RWPE2 (cell line): ENCODE results near the gene LIME1.

Experiments
- ATAC-seq: fragments of 200-7000 bp; cut with Tn5 transposase; 3 replicates; pipeline ENCODE4 v1.9.1; 2021; ENCODE audit warnings: low read depth
- DNase-seq: peaks from one replicate; pipeline ENCODE4 v3.0.0-alpha.2; 2020; ENCODE audit warnings: low spot score
- H3K27ac ChIP-seq: fragments of 450-650 bp; 2 replicates; pipeline ENCODE4 v1.5.1; 2017; ENCODE audit warnings: mild to moderate bottlenecking; ENCODE audit not compliant: poor library complexity, severe bottlenecking
- H3K27me3 ChIP-seq: fragments of 250-450 bp; sonication (Bioruptor Pico); 2 replicates; pipeline ENCODE4 v1.5.1; 2021; ENCODE audit warnings: mild to moderate bottlenecking, moderate library complexity; ENCODE audit not compliant: insufficient read depth, poor library complexity, severe bottlenecking
- H3K36me3 ChIP-seq: fragments of 250-450 bp; sonication (Bioruptor Pico); 2 replicates; pipeline ENCODE4 v1.5.1; 2020; ENCODE audit warnings: low read depth, mild to moderate bottlenecking, moderate library complexity
- H3K4me1 ChIP-seq: fragments of 250-450 bp; sonication (Bioruptor Pico); 2 replicates; pipeline ENCODE4 v1.5.1; 2021; ENCODE audit warnings: mild to moderate bottlenecking, moderate library complexity; ENCODE audit not compliant: insufficient read depth, poor library complexity, severe bottlenecking
- H3K4me3 ChIP-seq: fragments of 250-450 bp; sonication (Bioruptor Pico); 2 replicates; pipeline ENCODE4 v1.5.1; 2021; ENCODE audit warnings: mild to moderate bottlenecking, moderate library complexity; ENCODE audit not compliant: severe bottlenecking
- H3K9me3 ChIP-seq: fragments of 250-450 bp; sonication (Bioruptor Pico); 2 replicates; pipeline ENCODE4 v1.5.1; 2021; ENCODE audit warnings: mild to moderate bottlenecking, moderate library complexity; ENCODE audit not compliant: severe bottlenecking
- TF ChIP-seq, protein P1 (sequence below): fragments of 450-650 bp; IDR thresholded peaks from one replicate; pipeline ENCODE4 v1.5.1; 2017; ENCODE audit warnings: mild to moderate bottlenecking, moderate library complexity; ENCODE audit not compliant: poor library complexity, severe bottlenecking

Gene LIME1

DNA sequence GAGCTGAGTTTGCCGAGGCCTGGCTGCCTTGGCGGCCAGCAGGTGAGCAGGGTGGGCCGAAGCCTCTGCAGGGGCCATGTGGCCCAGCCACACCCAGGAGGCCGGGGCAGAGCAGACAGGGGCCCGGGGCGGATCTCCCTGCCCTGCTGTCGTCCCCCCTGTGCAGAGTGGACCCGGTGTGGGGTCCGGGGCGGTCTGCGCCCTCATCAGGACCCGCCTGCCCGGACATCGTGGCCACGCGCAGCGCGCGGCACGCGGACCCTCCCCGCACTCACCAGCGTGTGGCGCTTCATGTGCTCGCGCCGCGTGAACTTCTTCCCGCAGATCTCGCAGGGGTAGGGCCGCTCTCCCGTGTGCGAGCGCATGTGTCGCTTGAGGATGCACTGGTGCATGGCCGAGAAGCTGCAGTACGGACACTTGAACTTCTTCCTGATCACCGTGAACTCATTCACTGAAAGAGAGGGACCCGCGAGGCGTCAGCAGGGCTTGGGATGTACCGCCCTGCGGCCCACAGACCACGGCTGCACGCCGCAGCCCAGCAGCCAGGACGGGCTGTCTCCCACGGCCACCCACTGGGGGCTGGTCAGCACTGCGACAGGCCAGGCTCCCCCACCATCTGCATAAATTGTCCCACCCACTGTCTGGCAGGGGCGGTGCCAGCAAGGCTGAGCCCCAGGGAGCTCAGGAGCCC, 16.1 kb downstream of the LIME1 start:
- DNase-seq (no peak), ATAC-seq (no peak)
- Histone ChIP-seq H3K27me3 (peaks cover 5% of the 10 kb centered on the region), H3K27ac (no peak overlapping the region), H3K36me3 (no peaks in the 10 kb centered on the region), H3K9me3 (no peaks in the 10 kb centered on the region), H3K4me3 (no peak overlapping the region), H3K4me1 (no peaks in the 10 kb centered on the region)
- TF ChIP-seq, protein P1, sequence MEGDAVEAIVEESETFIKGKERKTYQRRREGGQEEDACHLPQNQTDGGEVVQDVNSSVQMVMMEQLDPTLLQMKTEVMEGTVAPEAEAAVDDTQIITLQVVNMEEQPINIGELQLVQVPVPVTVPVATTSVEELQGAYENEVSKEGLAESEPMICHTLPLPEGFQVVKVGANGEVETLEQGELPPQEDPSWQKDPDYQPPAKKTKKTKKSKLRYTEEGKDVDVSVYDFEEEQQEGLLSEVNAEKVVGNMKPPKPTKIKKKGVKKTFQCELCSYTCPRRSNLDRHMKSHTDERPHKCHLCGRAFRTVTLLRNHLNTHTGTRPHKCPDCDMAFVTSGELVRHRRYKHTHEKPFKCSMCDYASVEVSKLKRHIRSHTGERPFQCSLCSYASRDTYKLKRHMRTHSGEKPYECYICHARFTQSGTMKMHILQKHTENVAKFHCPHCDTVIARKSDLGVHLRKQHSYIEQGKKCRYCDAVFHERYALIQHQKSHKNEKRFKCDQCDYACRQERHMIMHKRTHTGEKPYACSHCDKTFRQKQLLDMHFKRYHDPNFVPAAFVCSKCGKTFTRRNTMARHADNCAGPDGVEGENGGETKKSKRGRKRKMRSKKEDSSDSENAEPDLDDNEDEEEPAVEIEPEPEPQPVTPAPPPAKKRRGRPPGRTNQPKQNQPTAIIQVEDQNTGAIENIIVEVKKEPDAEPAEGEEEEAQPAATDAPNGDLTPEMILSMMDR, result no peak

DNA sequence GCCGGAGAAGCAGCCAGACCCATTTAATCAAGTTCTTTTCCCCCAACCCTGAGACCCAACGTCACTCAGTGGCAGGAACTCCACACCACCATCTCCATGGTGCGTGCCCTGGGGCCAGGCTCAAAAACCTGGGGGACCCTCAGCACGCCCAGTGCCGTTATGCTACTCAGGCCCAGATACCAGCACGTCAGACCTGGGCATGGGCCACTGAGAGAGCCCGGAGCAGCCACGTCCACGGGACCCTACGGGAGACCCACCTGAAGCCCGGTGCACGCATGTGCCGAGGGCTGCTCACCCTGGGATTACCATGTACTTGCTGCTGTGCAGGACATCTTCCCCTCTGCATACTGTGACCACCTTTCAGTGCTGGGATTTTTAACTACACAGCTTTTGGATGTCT, 16.9 kb downstream of the LIME1 start:
- Histone ChIP-seq H3K9me3 (no peaks in the 10 kb centered on the region), H3K27ac (no peak overlapping the region), H3K27me3 (peaks cover 5% of the 10 kb centered on the region), H3K4me3 (no peak overlapping the region), H3K36me3 (no peaks in the 10 kb centered on the region), H3K4me1 (no peaks in the 10 kb centered on the region)
- TF ChIP-seq, protein P1, result no peak
- DNase-seq (peak; percentile 78), ATAC-seq (no peak)

DNA sequence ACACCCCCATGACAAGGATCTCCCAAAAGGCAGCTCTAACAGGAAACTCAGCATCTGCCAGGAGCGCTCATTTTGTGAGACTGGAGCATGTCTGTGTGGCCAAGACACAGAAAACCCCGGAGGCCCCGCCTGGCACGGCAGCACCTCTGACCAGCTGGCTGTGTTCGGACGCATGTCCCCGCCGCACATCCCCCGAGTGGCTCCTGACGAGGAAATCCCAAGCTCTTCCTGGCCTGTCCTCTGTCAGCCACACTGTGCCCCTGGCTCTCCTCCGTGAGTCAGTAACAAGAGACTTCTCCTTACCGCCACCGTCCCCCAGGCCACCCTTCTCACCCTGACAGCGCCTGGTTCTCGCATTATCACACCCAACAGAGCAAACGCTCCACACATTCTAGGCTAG, 17.5 kb downstream of the LIME1 start:
- ATAC-seq, result no peak
- TF ChIP-seq, protein P1, result no peak
- Histone ChIP-seq H3K4me3 (no peak overlapping the region), H3K36me3 (no peaks in the 10 kb centered on the region), H3K9me3 (no peaks in the 10 kb centered on the region), H3K27ac (no peak overlapping the region), H3K27me3 (peaks cover 5% of the 10 kb centered on the region), H3K4me1 (no peaks in the 10 kb centered on the region)
- peak; percentile 85 for DNase-seq

DNA sequence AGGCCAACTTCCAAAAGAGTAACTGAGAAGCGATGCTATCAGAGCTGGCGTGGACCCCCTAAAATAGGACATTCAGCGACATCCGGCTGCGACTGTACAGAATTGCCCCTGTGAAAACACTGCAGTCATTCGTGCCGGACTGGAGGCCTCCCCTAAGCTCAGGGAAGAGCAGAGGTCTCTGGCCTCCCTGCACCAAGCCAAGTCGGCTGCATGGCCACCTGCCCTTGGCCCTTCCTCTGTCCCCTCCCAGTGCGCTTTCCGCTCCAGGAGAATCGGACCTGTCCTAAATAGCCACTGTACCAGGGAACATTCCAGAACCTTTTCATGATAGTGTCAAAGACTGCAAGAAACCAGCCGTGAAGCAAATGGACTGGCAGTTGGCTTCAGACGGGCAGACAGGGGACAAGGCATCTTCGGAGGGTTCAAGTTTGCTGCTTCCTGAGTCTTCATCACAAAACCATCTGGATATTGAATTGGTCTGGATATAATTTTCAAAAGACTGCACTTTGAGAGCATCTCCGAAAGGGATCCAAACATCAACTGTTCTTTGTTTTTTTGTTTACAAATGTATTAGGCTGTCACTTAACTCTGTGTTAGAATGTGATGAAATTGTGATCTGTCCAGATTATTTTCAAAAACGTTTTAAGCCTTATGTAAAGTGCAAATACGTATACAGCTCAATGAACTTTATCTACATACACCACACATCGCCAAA, 19.6 kb downstream of the LIME1 start:
- Histone ChIP-seq H3K4me3 (no peak overlapping the region), H3K9me3 (no peaks in the 10 kb centered on the region), H3K4me1 (no peaks in the 10 kb centered on the region), H3K36me3 (no peaks in the 10 kb centered on the region), H3K27ac (no peak overlapping the region), H3K27me3 (peaks cover 5% of the 10 kb centered on the region)
- ATAC-seq, result no peak
- peak; percentile 69 for DNase-seq
- TF ChIP-seq, protein P1, result no peak

DNA sequence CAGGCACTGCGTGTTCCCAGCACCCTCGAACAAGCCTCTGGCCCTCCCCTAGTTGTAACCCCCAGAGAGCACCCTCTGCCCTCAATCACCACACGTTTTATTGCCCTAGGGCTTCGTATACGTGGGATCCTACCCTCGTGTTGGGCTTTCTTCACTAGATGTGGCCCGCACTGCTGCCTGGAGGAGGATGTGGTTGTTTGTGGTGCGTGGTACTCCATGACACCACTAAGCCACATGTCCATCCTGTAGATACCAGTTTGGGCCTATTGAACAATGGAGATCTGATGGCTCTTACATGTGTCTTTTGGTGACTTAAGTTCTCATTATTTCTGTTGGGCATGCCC, 20.2 kb downstream of the LIME1 start:
- Histone ChIP-seq H3K27ac (no peak overlapping the region), H3K4me3 (no peak overlapping the region), H3K9me3 (no peaks in the 10 kb centered on the region), H3K27me3 (peaks cover 5% of the 10 kb centered on the region), H3K36me3 (no peaks in the 10 kb centered on the region), H3K4me1 (no peaks in the 10 kb centered on the region)
- no peak for ATAC-seq
- TF ChIP-seq, protein P1, result no peak
- DNase-seq, result peak; percentile 57
